Dedifferentiated amniotic fluid mesenchymal stem cell (primary cell): Measurements from ENCODE around the gene LRRC27.
"Not testable (repeated sequence)": the region's sequence is repeated elsewhere in the genome, so short reads cannot be mapped to it uniquely, and the experiment has no call there.

ENCODE experiments used
- DNase-seq: peaks from one replicate; pipeline ENCODE4 v3.0.0-alpha.2; 2016; ENCODE audit errors: extremely low spot score

Gene LRRC27

GRCh38 chr10:132314881-132315280 is 17.1 kb upstream of the LRRC27 start:
- not testable (repeated sequence) for DNase-seq

- DNase-seq, result no peak
These were observed 15.9 kb upstream of the LRRC27 start for GRCh38 chr10:132316133-132316532.

- not testable (repeated sequence) for DNase-seq
These were observed 14.5 kb upstream of the LRRC27 start for GRCh38 chr10:132317477-132317876.

- DNase-seq, result peak; percentile 87
These were observed 11.9 kb upstream of the LRRC27 start for GRCh38 chr10:132319853-132320653.

- no peak for DNase-seq
These were observed 11.1 kb upstream of the LRRC27 start for GRCh38 chr10:132320654-132321469.

- DNase-seq, result no peak
These were observed 10.3 kb upstream of the LRRC27 start for GRCh38 chr10:132321726-132322125.

- DNase-seq, result no peak
These were observed 9.4 kb upstream of the LRRC27 start for GRCh38 chr10:132322586-132323048.

- no peak for DNase-seq
These were observed 7.8 kb upstream of the LRRC27 start for GRCh38 chr10:132324186-132324585.

GRCh38 chr10:132326344-132326889 is 5.6 kb upstream of the LRRC27 start:
- no peak for DNase-seq

GRCh38 chr10:132326925-132327324 is 5.1 kb upstream of the LRRC27 start:
- DNase-seq, result no peak

- DNase-seq, result no peak
These were observed 3.9 kb upstream of the LRRC27 start for GRCh38 chr10:132328106-132328505.

- DNase-seq, result no peak
These were observed 3.3 kb upstream of the LRRC27 start for GRCh38 chr10:132328738-132329137.

GRCh38 chr10:132329565-132330485 is 2.2 kb upstream of the LRRC27 start:
- DNase-seq, result no peak

GRCh38 chr10:132330486-132330833 is 1.5 kb upstream of the LRRC27 start:
- DNase-seq, result no peak

GRCh38 chr10:132332433-132332754 is 401 bp downstream of the LRRC27 start:
- no peak for DNase-seq

- no peak for DNase-seq
These were observed 1.4 kb downstream of the LRRC27 start for GRCh38 chr10:132333386-132333785.

- no peak for DNase-seq
These were observed 2.7 kb downstream of the LRRC27 start for GRCh38 chr10:132334631-132335188.

GRCh38 chr10:132335189-132336063 is 3.4 kb downstream of the LRRC27 start:
- no peak for DNase-seq

- no peak for DNase-seq
These were observed 4.2 kb downstream of the LRRC27 start for GRCh38 chr10:132336064-132336746.

- no peak for DNase-seq
These were observed 5.0 kb downstream of the LRRC27 start for GRCh38 chr10:132336919-132337407.
